ENCODE measurements around the gene PLCL2. TPM values are rescaled to one million over a fixed set of nuclear protein-coding genes. Genes with fewer than 3 reads are reported as not detected.

PLCL2 gene
- total and polyA plus RNA-seq, 2 donors (not counting 3 experiments of a cell fraction or from before 2014, with no cell fraction given): 2.3 to 10.7 TPM

DNA sequence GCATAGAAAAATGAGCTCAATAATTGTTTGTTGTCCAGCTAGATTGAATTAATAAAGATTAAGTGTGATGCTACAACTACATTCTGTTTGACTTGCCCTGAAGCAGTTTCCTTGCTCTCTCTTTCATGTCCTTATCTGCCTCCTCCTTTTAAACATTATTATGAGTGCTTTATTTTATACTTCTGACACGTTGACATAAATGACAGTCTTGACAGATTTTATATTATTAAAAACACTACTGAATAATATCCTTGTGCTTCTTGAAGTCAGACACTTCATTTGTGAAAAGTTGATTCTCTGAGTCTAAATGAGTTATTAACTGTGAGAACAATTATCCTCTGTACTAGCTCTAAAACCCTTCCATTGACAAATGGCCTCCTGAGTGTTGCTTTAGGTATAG is 58.2 kb downstream of the PLCL2 start:
- H4K20me1 ChIP-seq (replicated peaks; ENCODE audit: control insufficient read depth, extremely low read depth, insufficient read depth, low read length): peaks cover 3% of the 10 kb centered on the region
- no peaks in the 10 kb centered on the region for H3K79me2 ChIP-seq (ENCODE audit: control insufficient read depth, insufficient read depth, low read length)
- FAIRE-seq (no peak), DNase-seq (ENCODE audit: low read depth, low spot score) (no peak)
- H3K9me1 ChIP-seq (replicated peaks; ENCODE audit: control insufficient read depth, extremely low read depth, insufficient read depth, low read length): no peaks in the 10 kb centered on the region
- H3K27ac ChIP-seq (ENCODE audit: insufficient read depth, low read depth, low read length): no peak overlapping the region
- H3K9me3 ChIP-seq (replicated peaks; ENCODE audit: control insufficient read depth, insufficient read depth, low read length): no peaks in the 10 kb centered on the region
- dilution Hi-C loops (cut with MboI; ENCODE audit: extremely low pct_ligation_motif_present, low sequenced_read_pairs): no loop called here
- CTCF ChIA-PET: interaction anchor here (1.4 to 1.7 kb wide), 3 partner anchors 12 to 114 kb away, joined by 5 to 7 read pairs (median 5); no protein-coding TSS in a partner anchor
- intact Hi-C loops (cut with micrococcal nuclease): loop anchor here (10.0 kb wide), 1 partner anchor 292 kb away; no protein-coding TSS in a partner anchor
- no peak overlapping the region for H3K4me2 ChIP-seq (ENCODE audit: insufficient read depth, low read length)
- BruUV-seq (replicated peaks): no TSS peak
- H3K36me3 ChIP-seq (ENCODE audit: control insufficient read depth in 2 of 2, extremely low read depth in 1 of 2, insufficient read depth in 2 of 2, low read length in 2 of 2): no peaks in the 10 kb centered on the region
- H3K27me3 ChIP-seq (ENCODE audit: control insufficient read depth in 2 of 2, insufficient read depth in 2 of 2, low read length in 2 of 2): no peaks in the 10 kb centered on the region
- POLR2A ChIA-PET: no interaction called here
- H3K4me1 ChIP-seq (ENCODE audit: control insufficient read depth, extremely low read depth, insufficient read depth, low read length): no peaks in the 10 kb centered on the region
- TF ChIP-seq, protein P1, sequence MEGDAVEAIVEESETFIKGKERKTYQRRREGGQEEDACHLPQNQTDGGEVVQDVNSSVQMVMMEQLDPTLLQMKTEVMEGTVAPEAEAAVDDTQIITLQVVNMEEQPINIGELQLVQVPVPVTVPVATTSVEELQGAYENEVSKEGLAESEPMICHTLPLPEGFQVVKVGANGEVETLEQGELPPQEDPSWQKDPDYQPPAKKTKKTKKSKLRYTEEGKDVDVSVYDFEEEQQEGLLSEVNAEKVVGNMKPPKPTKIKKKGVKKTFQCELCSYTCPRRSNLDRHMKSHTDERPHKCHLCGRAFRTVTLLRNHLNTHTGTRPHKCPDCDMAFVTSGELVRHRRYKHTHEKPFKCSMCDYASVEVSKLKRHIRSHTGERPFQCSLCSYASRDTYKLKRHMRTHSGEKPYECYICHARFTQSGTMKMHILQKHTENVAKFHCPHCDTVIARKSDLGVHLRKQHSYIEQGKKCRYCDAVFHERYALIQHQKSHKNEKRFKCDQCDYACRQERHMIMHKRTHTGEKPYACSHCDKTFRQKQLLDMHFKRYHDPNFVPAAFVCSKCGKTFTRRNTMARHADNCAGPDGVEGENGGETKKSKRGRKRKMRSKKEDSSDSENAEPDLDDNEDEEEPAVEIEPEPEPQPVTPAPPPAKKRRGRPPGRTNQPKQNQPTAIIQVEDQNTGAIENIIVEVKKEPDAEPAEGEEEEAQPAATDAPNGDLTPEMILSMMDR (IDR thresholded peaks at IDR 0.05; ENCODE audit: extremely low read depth in 1 of 2, insufficient read depth in 1 of 2, low read depth in 1 of 2, low read length in 2 of 2): no peak
- no peak for TF ChIP-seq JUN (IDR thresholded peaks at IDR 0.05; ENCODE audit: borderline replicate concordance, insufficient read depth, insufficient read length, low read depth)
- no peak overlapping the region for H3K4me3 ChIP-seq (replicated peaks in 1 of 3; ENCODE audit: insufficient read depth in 1 of 3, low read depth in 1 of 3, low read length in 3 of 3)
- no peak overlapping the region for H3K9ac ChIP-seq (replicated peaks; ENCODE audit: extremely low read depth, insufficient read depth, low read length)
- no peak overlapping the region for H2AFZ ChIP-seq (ENCODE audit: low read depth, low read length)

- BruUV-seq (replicated peaks): no TSS peak
- Histone ChIP-seq H3K27ac (ENCODE audit: insufficient read depth, low read depth, low read length) (no peak overlapping the region), H2AFZ (ENCODE audit: low read depth, low read length) (no peak overlapping the region), H4K20me1 (replicated peaks; ENCODE audit: control insufficient read depth, extremely low read depth, insufficient read depth, low read length) (peaks cover 3% of the 10 kb centered on the region), H3K36me3 (ENCODE audit: control insufficient read depth in 2 of 2, extremely low read depth in 1 of 2, insufficient read depth in 2 of 2, low read length in 2 of 2) (no peaks in the 10 kb centered on the region), H3K27me3 (ENCODE audit: control insufficient read depth in 2 of 2, insufficient read depth in 2 of 2, low read length in 2 of 2) (no peaks in the 10 kb centered on the region), H3K4me3 (replicated peaks in 1 of 3; ENCODE audit: insufficient read depth in 1 of 3, low read depth in 1 of 3, low read length in 3 of 3) (no peak overlapping the region), H3K79me2 (ENCODE audit: control insufficient read depth, insufficient read depth, low read length) (no peaks in the 10 kb centered on the region), H3K4me1 (ENCODE audit: control insufficient read depth, extremely low read depth, insufficient read depth, low read length) (no peaks in the 10 kb centered on the region), H3K9me1 (replicated peaks; ENCODE audit: control insufficient read depth, extremely low read depth, insufficient read depth, low read length) (no peaks in the 10 kb centered on the region), H3K4me2 (ENCODE audit: insufficient read depth, low read length) (no peak overlapping the region), H3K9ac (replicated peaks; ENCODE audit: extremely low read depth, insufficient read depth, low read length) (no peak overlapping the region), H3K9me3 (replicated peaks; ENCODE audit: control insufficient read depth, insufficient read depth, low read length) (no peaks in the 10 kb centered on the region)
- intact Hi-C loops (cut with micrococcal nuclease): loop anchor here (2.0 to 10.0 kb wide), 2 partner anchors 59 to 291 kb away; partner anchors contain the start of gene PLCL2
- POLR2A ChIA-PET: no interaction called here
- CTCF ChIA-PET: interaction anchor here (1.4 to 1.7 kb wide), 3 partner anchors 13 to 115 kb away, joined by 5 to 7 read pairs (median 5); no protein-coding TSS in a partner anchor
- TF ChIP-seq POLR2A (IDR thresholded peaks at IDR 0.05; ENCODE audit: low read depth, low read length) (no peak), FOS (IDR thresholded peaks at IDR 0.05; ENCODE audit: borderline replicate concordance, insufficient read depth, low read length) (no peak), POLR2AphosphoS5 (IDR thresholded peaks at IDR 0.05; ENCODE audit: insufficient read depth, low read depth, low read length) (no peak), MYC (IDR thresholded peaks at IDR 0.05; ENCODE audit: low read depth, low read length) (no peak), JUN (IDR thresholded peaks at IDR 0.05; ENCODE audit: borderline replicate concordance, insufficient read depth, insufficient read length, low read depth) (no peak), GATA2 (IDR thresholded peaks at IDR 0.05; ENCODE audit: insufficient read depth, insufficient read length, low read depth, low read length) (no peak), EZH2 (IDR thresholded peaks at IDR 0.05; ENCODE audit: borderline replicate concordance, low read depth, low read length, severe bottlenecking) (no peak)
- TF ChIP-seq, protein P1 (IDR thresholded peaks at IDR 0.05; ENCODE audit: extremely low read depth in 1 of 2, insufficient read depth in 1 of 2, low read depth in 1 of 2, low read length in 2 of 2): no peak
- TF ChIP-seq, protein P2, sequence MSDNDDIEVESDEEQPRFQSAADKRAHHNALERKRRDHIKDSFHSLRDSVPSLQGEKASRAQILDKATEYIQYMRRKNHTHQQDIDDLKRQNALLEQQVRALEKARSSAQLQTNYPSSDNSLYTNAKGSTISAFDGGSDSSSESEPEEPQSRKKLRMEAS (IDR thresholded peaks at IDR 0.05; ENCODE audit: insufficient read depth, insufficient read length): no peak
- DNase-seq (ENCODE audit: low read depth, low spot score) (no peak), FAIRE-seq (peak; percentile 21)
- dilution Hi-C loops (cut with MboI; ENCODE audit: extremely low pct_ligation_motif_present, low sequenced_read_pairs): no loop called here
Observed at GRCh38 chr3:16943857-16944256, 59.1 kb downstream of the PLCL2 start.
